ENCODE data around the gene CSNK1G2.

CSNK1G2 gene

DNA sequence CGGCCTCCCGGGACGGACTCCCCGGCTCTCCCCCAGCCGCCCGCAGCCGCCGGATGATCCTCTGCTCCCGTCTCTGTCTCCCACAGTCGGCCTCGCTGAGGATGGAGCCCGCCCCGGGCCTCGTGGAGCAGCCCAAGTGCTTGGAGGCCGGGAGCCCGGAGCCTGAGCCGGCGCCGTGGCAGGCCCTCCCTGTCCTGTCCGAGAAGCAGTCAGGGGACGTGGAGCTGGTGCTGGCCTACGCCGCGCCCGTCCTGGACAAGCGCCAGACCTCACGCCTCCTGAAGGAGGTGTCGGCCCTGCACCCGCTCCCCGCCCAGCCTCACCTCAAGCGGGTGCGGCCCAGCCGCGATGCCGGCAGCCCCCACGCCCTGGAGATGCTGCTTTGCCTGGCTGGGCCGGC, 29.0 kb upstream of the CSNK1G2 start:
- TF ChIP-seq, protein P1, sequence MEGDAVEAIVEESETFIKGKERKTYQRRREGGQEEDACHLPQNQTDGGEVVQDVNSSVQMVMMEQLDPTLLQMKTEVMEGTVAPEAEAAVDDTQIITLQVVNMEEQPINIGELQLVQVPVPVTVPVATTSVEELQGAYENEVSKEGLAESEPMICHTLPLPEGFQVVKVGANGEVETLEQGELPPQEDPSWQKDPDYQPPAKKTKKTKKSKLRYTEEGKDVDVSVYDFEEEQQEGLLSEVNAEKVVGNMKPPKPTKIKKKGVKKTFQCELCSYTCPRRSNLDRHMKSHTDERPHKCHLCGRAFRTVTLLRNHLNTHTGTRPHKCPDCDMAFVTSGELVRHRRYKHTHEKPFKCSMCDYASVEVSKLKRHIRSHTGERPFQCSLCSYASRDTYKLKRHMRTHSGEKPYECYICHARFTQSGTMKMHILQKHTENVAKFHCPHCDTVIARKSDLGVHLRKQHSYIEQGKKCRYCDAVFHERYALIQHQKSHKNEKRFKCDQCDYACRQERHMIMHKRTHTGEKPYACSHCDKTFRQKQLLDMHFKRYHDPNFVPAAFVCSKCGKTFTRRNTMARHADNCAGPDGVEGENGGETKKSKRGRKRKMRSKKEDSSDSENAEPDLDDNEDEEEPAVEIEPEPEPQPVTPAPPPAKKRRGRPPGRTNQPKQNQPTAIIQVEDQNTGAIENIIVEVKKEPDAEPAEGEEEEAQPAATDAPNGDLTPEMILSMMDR (conservative IDR thresholded peaks at IDR 0.05): no peak
- H3K27ac ChIP-seq: no peak overlapping the region

GRCh38 chr19:1912760-1913505, 28.0 kb upstream of the CSNK1G2 start:
- TF ChIP-seq, protein P1 (conservative IDR thresholded peaks at IDR 0.05): no peak
- H3K27ac ChIP-seq: no peak overlapping the region

DNA sequence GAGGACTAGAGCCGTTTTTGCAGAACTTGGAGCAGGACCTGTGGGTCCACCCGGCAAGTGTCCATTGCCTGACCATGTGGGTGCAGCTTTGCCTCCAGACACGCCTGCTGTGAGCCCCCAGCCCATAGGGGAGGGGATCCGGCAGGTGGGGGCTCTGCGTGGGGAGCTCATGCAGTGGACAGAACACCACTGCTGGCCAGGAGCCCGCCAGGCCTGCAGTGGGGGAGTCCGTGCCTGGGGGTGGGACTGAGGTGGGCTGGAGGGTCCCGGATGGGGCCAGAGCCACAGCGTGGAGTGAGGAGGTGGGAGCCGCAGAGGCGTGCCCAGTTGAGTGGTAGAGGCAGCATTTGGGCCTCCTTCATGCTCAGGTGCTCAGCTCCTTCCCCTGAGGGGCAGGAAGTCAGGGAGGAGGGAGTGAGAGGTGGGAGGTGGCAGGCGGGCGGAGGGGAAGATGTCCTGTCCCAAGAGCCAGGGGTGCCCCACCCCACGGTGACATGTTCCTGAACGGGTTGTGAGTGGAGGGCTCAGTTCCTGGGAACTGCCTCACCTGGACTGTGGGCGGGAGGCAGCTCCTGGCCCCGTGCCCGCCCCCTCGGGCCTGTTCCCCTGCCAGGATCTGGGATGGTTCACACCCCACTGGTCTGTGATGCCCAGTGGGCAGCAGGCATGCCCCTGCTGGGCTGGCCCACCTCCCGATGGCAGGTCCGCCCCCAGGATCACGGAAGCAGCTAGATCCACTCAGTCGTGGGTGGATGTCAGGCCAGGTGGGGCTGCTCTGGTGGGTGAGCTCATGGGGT, 27.0 kb upstream of the CSNK1G2 start:
- TF ChIP-seq, protein P1 (conservative IDR thresholded peaks at IDR 0.05): no peak
- no peak overlapping the region for H3K27ac ChIP-seq

GRCh38 chr19:1914826-1915341, 26.1 kb upstream of the CSNK1G2 start:
- TF ChIP-seq, protein P1 (conservative IDR thresholded peaks at IDR 0.05): no peak
- H3K27ac ChIP-seq: no peak overlapping the region

GRCh38 chr19:1917146-1917545, 23.8 kb upstream of the CSNK1G2 start:
- H3K27ac ChIP-seq: no peak overlapping the region
- TF ChIP-seq, protein P1 (conservative IDR thresholded peaks at IDR 0.05): no peak

DNA sequence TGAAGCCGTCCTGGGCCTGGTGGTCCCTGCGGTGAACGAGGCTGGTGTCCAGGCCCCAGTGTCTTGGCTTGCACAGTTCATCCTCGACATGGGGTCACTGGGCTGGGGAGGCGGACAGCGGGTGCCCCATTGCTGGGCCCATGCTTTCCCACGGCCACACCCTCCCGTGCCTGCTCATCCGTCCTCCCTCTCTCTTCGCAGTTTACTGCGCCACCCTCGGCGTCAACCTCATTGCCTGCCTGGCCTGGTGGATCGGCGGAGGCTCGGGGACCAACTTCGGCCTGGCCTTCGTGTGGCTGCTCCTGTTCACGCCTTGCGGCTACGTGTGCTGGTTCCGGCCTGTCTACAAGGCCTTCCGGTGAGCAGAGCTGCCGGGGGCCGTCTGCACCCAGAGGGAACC, 23.0 kb upstream of the CSNK1G2 start:
- H3K27ac ChIP-seq: no peak overlapping the region
- TF ChIP-seq, protein P1 (conservative IDR thresholded peaks at IDR 0.05): no peak

DNA sequence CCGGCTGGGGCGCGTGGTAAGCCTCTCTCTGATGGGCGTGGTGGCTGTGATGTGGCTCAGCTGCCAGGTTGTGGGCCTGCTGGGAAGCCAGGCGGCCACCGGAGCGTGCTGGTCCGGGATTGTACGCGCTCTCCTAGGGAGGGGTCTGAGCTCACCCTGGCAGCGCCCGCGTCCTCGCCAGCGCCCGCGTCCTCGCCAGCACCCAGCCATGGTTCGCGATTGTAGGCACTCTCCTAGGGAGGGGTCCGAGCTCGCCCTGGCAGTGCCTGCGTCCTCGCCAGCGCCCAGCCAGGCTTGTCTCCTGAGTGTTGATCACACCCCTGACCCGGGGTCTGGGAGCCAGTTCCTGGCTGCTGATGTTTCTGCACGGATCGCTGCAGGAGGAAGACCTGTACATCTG, 22.0 kb upstream of the CSNK1G2 start:
- TF ChIP-seq, protein P1 (conservative IDR thresholded peaks at IDR 0.05): no peak

More for the DNA sequence above, 22.0 kb upstream of the CSNK1G2 start:
- no peak overlapping the region for H3K27ac ChIP-seq
